LNCaP clone FGC (cell line): ENCODE results near the gene PAX7.

Source experiments
- DNase-seq: peaks from one replicate; pipeline ENCODE4 v3.0.0-alpha.2; 2011; ENCODE audit warnings: low read depth
- H3K4me3 ChIP-seq: 2 replicates; pipeline ENCODE4 v1.5.1; 2011; ENCODE audit warnings: mild to moderate bottlenecking, low read depth, low read length, control low read depth
- TF ChIP-seq, protein P1 (sequence below): IDR thresholded peaks from 2 replicates; pipeline ENCODE4 v1.5.1; 2012; ENCODE audit warnings: mild to moderate bottlenecking; ENCODE audit not compliant: control insufficient read depth, insufficient read depth; ENCODE audit errors: extremely low read depth

Gene PAX7

DNA sequence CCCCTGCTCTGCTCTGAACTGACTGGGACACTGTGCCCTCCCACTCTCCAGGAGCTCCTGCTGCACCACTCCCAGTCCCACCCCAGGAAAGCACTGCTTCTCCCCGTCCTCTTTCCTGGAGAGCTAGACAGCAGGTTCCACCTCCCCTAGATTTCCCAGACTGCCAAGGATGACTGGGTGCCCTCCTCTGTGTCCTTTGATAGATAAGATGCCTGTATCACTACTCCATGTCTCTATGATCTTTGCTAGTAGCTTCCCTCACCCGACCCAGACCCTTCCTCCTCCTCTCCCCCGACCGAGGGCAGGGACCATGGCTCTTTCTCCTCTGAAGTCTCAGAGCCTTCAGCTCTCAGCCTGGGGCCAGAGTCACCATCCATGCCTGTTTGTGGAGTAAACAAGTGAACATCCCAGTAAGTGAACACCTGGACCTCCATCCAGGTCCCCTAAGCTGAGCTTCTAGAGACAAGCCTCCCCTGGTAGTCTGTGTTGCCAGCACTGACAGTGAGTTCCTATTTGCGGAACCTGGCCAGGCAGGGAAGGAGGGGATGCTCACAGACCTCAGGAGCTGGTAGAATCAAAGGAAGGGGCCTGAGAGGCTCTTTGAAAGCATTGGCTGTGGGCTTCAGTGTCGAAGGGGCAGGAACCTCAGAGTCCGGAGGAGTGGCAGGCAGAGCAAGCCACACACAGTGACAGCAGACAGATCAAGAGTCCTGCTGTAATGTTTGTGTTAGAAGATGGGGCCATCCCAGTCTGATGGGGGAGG lies 104.0 kb downstream of the PAX7 start:
- TF ChIP-seq, protein P1, sequence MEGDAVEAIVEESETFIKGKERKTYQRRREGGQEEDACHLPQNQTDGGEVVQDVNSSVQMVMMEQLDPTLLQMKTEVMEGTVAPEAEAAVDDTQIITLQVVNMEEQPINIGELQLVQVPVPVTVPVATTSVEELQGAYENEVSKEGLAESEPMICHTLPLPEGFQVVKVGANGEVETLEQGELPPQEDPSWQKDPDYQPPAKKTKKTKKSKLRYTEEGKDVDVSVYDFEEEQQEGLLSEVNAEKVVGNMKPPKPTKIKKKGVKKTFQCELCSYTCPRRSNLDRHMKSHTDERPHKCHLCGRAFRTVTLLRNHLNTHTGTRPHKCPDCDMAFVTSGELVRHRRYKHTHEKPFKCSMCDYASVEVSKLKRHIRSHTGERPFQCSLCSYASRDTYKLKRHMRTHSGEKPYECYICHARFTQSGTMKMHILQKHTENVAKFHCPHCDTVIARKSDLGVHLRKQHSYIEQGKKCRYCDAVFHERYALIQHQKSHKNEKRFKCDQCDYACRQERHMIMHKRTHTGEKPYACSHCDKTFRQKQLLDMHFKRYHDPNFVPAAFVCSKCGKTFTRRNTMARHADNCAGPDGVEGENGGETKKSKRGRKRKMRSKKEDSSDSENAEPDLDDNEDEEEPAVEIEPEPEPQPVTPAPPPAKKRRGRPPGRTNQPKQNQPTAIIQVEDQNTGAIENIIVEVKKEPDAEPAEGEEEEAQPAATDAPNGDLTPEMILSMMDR, result no peak
- no peak for DNase-seq
- H3K4me3 ChIP-seq, result no peak overlapping the region

- no peak overlapping the region for H3K4me3 ChIP-seq
- TF ChIP-seq, protein P1, result no peak
Measured at GRCh38 chr1:18735224-18735997, 104.8 kb downstream of the PAX7 start.

DNA sequence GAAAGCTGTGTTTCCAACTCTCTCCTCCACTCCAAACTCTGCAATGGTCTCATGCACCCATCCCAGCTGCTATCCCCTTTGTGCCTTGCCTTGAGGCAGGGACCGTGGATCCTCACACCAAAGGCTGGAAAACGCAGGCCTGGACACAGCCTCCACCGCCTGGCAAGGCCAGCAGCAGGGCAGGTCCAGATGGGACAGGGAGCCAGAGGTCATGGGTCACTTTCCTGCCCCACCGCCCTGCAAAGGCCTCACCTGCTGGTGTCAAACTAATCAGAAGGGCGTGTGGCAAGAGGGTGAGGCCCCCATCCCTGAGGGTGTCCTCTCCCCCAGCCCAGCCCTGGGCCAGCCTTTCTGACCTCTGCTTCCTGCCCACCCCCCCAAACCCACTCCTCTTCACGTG lies 106.3 kb downstream of the PAX7 start:
- TF ChIP-seq, protein P1, result no peak
- DNase-seq, result no peak
- H3K4me3 ChIP-seq, result no peak overlapping the region

More at GRCh38 chr1:18735224-18735997, 104.8 kb downstream of the PAX7 start:
- DNase-seq, result no peak

DNA sequence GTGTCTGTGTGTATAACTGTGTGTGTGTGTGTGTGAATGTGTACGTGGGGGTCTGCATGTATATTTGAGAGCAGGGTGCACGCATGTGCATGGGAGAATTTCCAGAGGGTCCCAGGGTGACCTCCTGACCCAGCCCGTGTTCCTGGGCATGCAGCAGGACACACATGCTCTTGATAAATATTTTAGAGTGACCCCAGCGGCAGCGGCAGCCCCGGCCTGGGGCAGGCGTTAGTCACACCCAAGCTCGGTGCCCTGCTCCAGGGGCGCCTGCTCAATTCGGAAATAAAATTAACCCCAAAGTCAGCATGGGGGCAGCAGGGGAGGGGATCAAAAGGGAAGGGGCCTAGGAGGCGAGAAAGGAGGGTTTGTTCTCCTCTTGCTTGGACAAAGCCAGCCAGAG lies 107.5 kb downstream of the PAX7 start:
- DNase-seq, result no peak
- H3K4me3 ChIP-seq, result no peak overlapping the region
- TF ChIP-seq, protein P1, result no peak

GRCh38 chr1:18738617-18739016 lies 108.0 kb downstream of the PAX7 start:
- no peak for DNase-seq
- TF ChIP-seq, protein P1, result no peak
- no peak overlapping the region for H3K4me3 ChIP-seq

DNA sequence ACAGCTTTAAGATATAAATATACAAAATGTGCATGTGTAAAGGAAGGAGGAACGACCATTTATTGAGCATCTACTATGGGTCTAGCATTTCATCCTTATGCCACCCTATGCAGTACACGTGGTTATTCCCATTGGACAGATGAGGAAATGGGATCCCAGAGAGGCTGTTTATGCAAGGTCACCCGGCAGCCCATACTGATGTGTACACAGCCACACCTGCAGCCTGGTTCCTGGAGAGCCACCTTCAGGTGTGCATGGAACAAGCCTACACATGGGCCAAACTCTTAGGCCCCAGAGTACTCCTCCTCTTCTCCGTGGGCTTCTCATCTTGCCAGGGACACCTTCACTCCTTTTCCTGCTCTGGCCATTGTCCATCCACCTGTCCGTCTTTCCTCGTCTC lies 108.8 kb downstream of the PAX7 start:
- no peak overlapping the region for H3K4me3 ChIP-seq
- TF ChIP-seq, protein P1, result no peak
- no peak for DNase-seq
